ENCODE measurements around the gene R3HDM2. TPM values are rescaled to one million over a fixed set of nuclear protein-coding genes. Genes with fewer than 3 reads are reported as not detected.

Gene R3HDM2
- total and polyA plus RNA-seq, 2 of the 13 experiments (the other 11 are each of a cell fraction or from before 2014, with no cell fraction given), result 11.1 to 23.5 TPM

GRCh38 chr12:57222286-57223190, 208.3 kb downstream of the R3HDM2 start:
- BruUV-seq (replicated peaks), result no TSS peak
- Histone ChIP-seq H2AFZ (ENCODE audit: low read length) (no peak overlapping the region), H3K4me1 (ENCODE audit: insufficient read depth, low read length) (peaks cover 56% of the 10 kb centered on the region), H3K9me3 (ENCODE audit: low read length) (no peaks in the 10 kb centered on the region), H3K27ac (ENCODE audit: extremely low read length, insufficient read depth, low read length) (no peak overlapping the region), H3K9ac (ENCODE audit: insufficient read depth, low read depth, low read length) (no peak overlapping the region), H3K79me2 (ENCODE audit: insufficient read depth, low read length) (no peaks in the 10 kb centered on the region), H3K36me3 (replicated peaks in 1 of 2; ENCODE audit: control insufficient read depth in 1 of 2, insufficient read depth in 2 of 2, low read length in 2 of 2) (no peaks in the 10 kb centered on the region), H4K20me1 (ENCODE audit: insufficient read depth, low read length) (no peaks in the 10 kb centered on the region), H3K4me2 (ENCODE audit: low read depth, low read length) (peak overlapping the region; percentile 19; the same call in 1 of the 2 replicates), H3K27me3 (ENCODE audit: control insufficient read depth in 1 of 2, insufficient read depth in 2 of 2, low read length in 2 of 2) (peaks cover 17 to 85% of the 10 kb centered on the region in 2 experiments; a peak in 4 of 5 replicates), H3K4me3 (replicated peaks in 1 of 3; ENCODE audit: insufficient read depth in 1 of 3, low read depth in 2 of 3, low read length in 3 of 3) (no peak overlapping the region)
- no peak for DNase-seq (ENCODE audit: low spot score)
- intact Hi-C loops (cut with micrococcal nuclease; ENCODE audit: unreplicated experiment), result no loop called here
- CTCF ChIA-PET (ENCODE audit: low intra/inter-chr PET ratio, low total read pairs), result interaction anchor here (8.7 kb wide), 1 partner anchor 17 kb away, joined by 87 read pairs; a partner anchor contains a TSS
- POLR2A ChIA-PET, result interaction anchor here (1.0 to 1.6 kb wide), 3 partner anchors 7 to 94 kb away, joined by 3 to 6 read pairs (median 5); partner anchors contain the start of genes LRP1 and SHMT2
- in situ Hi-C loops (cut with HindIII; ENCODE audit: extremely low pct_ligation_motif_present, low pct_unique_long_range_greater_than_20kb), result no loop called here
- no peak for FAIRE-seq
- peak; percentile 11; the same call in 2 of the 3 replicates for ATAC-seq
- 42% methylated on average over 3 of the region's 13 CpGs for WGBS (ENCODE audit: low lambda C conversion rate)
- TF ChIP-seq PATZ1 (CRISPR knock-in tag; IDR thresholded peaks at IDR 0.05), result peak; percentile 21; the same call in 1 of the 2 replicates
- no peak for TF ChIP-seq RERE (CRISPR knock-in tag; IDR thresholded peaks at IDR 0.05; ENCODE audit: low read depth)
- no peak for TF ChIP-seq NFYC (CRISPR knock-in tag; IDR thresholded peaks at IDR 0.05)
- no peak for TF ChIP-seq STAT6 (CRISPR knock-in tag; IDR thresholded peaks at IDR 0.05; ENCODE audit: borderline replicate concordance)
- TF ChIP-seq SPEN (CRISPR knock-in tag; IDR thresholded peaks at IDR 0.05; ENCODE audit: low read depth), result no peak
- TF ChIP-seq ZNF768 (CRISPR knock-in tag; IDR thresholded peaks at IDR 0.05), result 0 out of 2 replicates have a peak, but pooled peaks have one; percentile 14
- no peak for TF ChIP-seq ISL2 (CRISPR knock-in tag; IDR thresholded peaks at IDR 0.05)
- TF ChIP-seq HHEX (CRISPR knock-in tag; IDR thresholded peaks at IDR 0.05), result no peak
- TF ChIP-seq FOXA1 (IDR thresholded peaks at IDR 0.05), result no peak
- TF ChIP-seq FOXA1 (CRISPR knock-in tag; IDR thresholded peaks at IDR 0.05), result peak; percentile 76
- 0 out of 2 replicates have a peak, but pooled peaks have one; percentile 1 for TF ChIP-seq CREB1 (IDR thresholded peaks at IDR 0.05)
- TF ChIP-seq CREB1 (CRISPR knock-in tag; IDR thresholded peaks at IDR 0.05), result no peak
- TF ChIP-seq ZNF792 (CRISPR knock-in tag; IDR thresholded peaks at IDR 0.05), result no peak
- TF ChIP-seq FOXA3 (CRISPR knock-in tag; IDR thresholded peaks at IDR 0.05), result peak; percentile 62; the same call in 1 of the 2 replicates
- no peak for TF ChIP-seq RORA (CRISPR knock-in tag; IDR thresholded peaks at IDR 0.05)
